NCI-H1092 (cell line): ENCODE data around the gene TSPO.
A peak's percentile ranks its signal among the peaks of the same experiment; 100 is the strongest.

Source experiments
- DNase-seq: peaks from one replicate; lab custom pipeline; 2025; lab: John Stamatoyannopoulos, UW

Gene TSPO

DNA sequence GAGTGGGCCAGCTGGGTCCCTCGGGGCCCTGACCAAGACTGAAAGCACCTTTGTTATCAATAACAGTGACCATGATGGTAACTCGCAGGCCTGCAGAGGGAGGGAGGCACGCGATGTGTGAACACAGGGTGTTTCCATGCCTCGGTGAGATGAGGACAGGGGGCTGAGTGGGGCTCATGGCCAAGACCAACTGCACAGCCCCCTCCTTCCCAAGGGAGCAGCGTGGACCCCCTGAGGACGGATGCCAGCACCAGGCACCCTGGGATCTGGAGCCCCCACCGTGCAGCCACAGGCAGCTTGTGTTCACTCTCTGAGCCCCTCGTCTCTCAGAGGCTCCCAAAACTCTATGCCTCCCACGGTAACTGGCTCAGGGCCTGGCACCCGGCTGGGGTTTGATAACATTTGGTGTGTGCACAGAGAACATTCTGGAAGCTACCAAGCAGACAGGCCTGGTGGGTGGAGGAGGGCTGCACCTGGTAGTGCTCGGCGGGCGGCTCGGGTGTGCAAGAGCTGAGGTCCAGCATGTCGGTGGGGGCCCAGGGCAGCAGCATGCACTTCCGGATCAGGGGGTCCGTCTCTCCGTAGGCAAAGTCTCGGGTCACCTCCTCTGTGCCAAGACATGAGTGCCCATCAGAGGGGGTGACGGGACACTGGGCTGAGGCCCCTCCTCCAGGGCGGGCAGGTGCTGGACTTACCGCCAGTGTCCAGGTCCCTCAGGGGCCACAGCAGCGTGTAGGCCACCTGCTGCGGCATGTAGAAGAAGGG lies 28.0 kb downstream of the TSPO start:
- no peak for DNase-seq

DNA sequence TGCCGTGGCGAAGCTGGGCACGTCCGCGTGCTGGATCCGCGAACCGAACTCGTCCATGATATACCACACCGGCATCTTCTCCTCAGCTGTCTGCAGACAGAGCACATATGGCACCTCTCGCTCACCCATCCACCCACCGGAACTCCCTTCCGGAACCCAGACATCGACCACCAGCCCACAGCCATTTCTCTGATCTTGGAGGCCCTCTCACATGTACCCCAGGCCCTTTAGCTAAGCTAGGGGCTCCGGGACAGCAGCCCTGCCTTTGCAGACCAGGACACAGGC lies 28.5 kb downstream of the TSPO start:
- DNase-seq, result no peak

DNA sequence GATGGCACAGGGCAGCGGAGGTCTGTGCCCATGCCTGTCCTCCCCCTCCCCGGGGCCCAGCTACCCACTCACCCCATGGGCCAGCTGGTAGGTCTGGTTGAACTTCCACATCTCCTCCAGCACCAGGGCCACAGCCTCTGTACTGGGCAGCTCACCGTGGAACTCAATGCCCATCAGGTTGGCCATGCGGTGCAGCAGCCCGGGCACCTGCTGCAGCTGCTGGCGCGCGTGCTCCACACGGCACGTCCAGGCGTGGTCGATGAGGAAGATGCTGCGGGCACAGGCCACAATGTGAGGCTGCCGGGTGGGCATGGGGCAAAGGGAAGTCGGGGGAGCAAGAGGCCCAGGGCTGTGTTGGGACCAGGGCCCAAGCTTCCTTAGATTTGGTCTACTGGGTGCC lies 29.3 kb downstream of the TSPO start:
- no peak for DNase-seq

DNA sequence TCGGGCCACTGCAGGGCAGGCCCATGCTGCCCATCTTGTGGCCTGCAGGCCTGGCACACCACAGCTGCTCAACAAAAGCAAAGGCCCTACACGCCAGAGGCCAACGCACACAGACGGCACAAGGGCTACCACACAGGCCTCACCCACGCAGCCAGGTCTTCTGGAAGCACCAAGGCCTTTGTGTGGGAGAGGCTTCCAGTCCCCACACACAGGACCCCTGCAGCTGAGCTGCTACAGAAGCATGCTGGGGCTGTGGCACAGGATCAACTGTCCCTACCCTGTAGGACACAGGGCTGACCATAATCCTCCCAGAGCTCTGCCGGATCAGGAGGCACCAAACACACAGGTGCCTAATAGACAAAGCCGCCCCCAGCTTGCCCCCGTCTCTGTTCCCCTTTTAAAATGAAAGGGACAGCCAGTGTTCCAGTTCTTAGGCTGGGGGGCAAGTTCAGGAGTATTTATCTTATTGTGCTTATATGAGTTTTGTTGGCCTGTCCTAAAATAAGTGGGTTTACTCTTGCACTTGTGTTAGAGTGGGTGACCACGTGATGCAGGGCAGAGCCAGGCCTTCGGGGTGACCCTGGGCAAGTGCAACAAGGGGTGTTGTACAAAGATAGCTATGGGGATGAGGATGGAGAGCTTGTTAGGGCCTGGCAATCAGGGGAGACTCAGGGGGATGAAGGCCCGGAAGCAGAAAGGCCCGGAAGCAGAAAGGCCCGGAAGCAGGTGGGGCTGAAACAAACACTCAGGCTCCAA lies 30.1 kb downstream of the TSPO start:
- DNase-seq, result no peak

DNA sequence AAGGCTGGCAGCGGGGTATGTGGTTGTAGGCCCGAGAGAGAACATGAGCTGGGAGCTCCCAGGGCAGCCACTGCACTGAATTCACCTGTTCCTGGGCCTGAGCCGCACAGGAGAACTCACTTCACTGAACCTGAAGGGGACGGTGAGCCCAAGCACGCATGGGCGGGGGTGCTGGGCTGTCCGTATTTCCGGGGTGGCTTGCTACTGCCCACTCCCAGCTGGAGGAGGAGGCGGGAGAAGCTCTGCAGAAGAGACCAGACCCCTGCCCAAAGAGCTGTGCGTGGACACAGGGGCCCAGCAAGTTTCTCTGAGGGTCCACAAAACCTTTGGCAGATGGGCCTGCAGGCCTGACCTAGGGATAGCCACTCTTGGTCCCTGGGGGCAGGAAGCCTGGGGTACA lies 30.8 kb downstream of the TSPO start:
- no peak for DNase-seq

DNA sequence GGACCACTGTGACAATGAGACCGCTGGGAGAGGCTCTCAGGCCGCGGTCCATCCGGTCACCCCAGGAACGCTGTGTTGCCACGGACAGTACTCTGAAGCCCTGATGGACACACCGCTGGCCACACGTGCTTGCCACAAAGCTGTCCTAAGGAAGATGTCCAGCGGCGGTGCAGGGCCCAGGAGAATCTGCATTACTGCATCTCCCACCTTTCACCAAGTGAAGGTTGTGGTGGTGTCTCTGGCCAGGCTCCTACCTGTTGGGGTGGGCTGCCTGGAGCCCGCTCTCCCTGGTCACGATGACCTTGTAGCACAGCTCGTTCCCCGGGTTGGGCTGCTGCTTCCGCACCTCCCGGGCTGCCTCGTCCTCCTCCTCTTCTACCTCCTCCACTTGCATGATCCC lies 31.4 kb downstream of the TSPO start:
- no peak for DNase-seq

DNA sequence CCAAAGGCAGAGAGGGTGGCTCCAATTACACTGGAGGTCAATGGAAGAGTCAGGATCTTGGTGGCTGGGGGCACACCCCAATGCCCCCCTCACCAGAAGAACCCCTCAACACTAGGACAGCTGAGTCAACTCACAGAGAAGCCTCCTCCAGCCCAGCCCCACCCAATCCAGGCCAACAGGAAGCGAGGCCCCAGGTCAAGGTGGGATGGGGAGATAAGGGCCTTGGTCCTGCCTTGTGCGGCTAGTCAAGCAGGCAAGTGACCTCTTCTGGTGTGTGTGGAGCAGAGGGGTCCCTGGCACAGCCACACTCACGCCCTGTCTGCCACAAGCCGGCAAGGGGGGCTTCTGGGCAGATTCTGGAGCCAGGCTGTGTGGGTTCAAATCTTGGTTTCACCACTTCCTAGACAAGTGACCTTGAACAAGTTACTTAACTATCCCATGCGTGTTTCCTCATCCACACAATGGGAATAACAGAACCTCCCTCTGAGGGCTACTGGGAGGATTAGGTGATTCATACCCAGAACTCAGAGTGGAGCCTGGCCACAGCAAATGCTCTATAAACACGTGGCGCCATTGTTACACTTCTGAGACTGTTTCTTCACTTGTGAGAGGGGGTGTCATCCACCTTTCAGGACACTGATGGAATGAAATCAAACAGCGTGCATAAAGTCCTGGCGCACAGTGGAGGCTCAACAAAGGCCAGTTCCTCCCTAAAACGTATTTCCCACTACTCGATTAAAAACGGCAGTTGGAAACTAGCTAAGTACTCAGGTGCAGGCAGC lies 32.3 kb downstream of the TSPO start:
- no peak for DNase-seq

DNA sequence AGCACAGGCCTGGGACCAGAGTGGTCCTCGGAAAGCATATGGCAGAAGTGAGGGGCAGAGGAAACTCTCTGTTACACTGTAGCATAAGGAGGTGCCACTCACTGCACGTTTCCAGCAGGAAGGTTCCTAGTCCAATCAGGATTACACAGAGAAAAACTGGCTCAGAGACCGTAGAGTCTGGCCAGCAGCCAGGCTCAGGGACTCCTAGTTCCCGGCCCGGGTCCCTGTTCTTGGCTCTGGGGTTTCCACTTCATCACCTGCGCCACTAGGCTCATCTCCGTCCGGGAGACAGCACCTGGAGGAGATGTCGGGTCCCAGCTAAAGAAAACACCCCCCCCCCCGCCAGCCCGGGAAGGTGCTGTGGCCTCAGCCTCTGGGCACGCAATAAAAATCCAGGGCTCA lies 34.5 kb downstream of the TSPO start:
- DNase-seq, result peak; percentile 5

DNA sequence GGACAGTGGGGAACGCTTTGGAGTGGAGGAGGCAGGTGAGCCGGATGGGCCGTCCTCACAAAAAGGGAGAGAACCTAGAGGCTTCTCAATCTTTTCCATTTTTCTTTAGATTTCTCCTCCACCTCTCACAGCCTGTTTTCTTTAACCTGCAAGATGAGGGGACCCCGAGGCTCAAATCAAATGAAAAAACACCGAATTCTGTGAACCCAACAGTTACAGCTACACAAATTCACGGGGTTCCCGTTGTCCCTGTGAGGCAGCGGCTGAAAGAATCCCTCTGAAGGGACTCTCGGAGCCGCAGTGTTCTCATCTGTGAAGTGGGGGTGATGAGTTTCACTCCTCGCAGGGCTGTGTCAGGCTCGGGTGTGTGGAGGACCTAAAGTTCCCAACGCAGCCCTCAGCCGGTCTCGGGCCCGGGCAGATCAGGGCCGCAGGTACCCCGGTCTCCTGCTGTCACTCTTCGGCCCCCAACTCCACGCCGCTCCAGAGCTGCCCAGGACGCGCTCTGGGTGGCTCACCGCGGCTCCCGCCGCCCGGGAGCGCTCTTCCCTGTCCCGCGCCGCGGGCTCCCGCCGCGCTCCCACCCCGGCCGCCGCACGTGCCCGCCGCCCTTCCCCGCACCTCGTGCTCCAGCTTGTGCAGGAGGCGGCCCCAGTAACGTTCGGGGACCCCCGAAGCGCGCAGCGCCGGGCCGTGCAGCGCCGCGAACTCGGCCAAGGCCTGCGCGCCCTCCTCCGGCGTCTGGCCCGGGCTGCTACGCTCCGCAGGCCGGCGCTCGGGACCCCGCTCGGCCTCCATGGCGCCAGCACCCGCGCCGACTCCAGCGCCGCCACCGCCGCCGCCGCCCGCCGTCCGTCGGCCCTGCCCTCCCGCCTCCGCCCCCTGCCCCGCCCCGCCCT lies 35.2 kb downstream of the TSPO start, which contains the start of gene TTLL12:
TSS of gene TTLL12 (minus strand) at position 863 of the 899 bp plus-strand sequence. CDS start at position 798, 65 bp downstream.
- no peak for DNase-seq

DNA sequence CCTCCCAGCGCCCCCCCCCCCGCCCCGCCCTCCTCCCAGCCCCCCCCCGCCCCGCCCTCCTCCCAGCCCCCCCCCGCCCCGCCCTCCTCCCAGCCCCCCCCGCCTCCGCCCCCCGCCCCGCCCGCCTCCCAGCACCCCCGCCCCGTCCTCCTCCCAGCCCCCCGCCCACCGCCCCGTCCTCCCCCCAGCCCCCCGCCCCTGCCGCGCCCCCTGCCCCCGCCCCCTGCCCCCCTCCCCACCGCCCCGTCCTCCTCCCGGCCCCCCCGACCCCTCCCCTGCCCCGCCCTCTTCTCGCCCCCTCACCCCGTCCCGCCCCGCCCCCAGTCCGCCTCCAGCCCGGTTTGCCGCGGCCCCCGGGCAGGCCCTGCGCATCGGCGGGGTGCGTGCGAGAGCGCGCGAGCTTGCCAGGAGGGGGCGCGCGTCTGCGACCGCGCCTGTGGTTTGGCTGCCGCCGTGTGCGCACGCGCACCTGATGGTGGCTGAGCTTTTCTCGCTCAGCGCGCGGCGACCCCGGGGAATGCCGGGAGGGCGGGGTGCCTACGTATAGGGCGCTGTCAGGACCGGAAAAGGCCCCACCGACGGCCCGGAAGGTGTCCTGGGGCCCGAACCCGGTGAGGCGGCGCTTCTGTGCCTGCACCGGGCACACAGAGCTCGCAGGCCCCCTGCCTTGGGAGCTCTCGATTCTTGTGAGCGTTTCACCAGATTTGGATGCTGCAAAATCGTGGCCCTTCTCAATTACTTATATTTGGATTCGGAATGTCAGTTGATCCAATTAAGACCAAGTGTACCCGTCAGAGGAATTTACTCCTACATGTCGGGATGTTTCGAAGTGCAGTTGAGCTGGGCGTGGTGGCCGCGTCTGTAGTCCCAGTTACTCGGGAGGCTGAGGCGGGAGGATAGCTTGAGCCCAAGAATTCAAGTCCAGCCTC lies 36.1 kb downstream of the TSPO start:
- peak; percentile 52 for DNase-seq

DNA sequence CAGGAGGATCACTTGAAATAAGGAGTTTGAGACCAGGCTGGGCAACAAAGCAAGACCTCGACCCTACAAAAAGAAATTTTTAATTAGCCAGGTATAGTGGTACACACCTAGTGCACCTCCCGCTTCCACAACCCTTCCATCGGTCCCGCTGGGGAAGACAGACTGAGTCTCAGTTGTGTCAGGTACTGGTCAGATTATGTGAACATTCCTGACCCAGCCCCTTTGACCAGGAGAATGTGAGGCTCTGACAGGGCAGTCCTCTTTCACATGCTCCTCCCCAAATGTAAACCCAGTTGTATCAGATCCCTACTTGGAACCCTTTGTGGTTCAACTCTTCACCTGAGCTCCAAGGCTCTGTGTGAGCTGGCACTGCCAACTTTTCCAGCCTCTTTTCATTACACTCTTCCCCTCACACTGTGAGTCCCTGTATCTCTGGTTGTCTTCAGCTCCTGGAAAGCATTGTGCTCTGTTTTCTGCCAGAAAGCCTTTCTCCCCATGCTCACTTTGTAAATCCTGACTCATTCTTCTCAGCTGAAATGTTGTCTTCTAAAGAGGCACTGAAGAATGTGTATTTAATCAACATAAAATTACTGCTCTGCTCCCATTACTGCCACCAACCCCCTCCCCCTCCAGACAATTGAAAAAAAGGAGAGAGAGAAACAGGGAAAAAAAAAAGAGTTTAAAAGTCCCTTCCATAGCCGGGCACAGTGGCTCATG lies 37.6 kb downstream of the TSPO start:
- no peak for DNase-seq

DNA sequence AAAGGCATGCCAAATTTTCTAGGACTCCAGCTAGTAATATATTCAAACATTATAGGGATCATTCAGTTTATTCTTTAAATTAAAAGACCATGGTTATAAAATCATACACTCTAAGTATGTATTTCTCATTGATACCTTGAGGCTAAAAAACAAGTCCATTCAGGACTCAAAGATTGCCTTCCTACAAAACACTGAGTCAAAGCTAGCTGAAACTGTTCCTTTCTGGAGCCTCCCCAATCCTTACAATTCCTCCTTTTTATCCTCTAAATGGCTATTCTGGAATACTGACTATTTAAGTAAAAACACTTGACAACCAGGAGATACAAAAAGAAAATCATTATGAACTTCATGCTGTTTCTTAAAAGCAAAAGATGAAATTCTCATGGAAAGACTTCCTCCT lies 40.5 kb downstream of the TSPO start:
- DNase-seq, result no peak

DNA sequence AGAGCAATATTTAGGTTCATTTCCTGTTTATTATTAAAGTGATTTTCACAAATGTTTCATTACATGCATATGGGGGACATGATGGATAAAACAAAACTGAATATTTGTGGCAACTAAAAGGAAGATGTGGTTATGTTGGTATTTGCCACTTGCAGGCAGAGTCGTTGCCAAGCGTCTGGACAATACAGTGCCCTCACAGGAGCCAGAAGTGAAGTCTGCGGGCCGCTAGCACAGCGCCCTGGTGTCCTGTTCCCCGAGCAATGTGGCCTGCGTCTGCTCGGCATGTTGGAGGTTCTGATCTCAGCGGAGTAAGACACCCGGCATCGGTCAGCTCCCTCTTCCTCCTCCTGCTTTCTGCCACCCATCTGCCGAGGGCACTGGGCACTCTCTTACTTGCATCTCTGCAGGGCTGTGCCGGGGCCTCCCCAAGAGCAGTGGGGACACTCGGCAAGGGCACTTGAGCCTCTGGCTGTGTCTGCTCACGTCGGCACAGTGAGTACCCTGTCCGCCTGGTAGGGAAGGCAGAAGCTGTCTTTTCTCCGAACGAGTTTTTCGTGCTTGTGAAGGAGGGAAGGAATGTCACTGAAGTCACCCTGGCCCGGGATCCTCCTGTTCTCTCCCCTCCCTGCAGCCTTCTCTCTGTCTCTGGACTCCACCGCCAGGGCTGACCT lies 46.0 kb downstream of the TSPO start:
- no peak for DNase-seq

DNA sequence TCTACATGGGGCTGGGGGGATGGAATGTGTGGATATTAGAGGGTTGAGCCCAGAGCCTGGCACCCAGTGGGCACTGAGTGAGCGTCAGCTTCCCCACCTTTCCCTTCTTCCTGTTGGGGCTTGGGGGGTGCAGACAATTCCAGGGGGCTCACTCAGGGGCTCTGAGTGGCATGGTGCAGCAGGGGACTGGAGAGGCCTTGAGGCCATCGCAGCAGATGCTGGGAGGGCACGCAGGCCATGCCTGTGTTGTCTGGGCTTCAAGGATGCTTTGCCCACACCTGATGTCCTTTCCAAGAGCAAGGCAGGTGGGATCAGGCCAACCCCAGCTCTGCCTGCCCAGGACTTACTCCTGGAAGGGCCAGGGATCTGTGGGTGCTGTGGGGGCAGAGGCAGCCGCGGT lies 46.8 kb downstream of the TSPO start:
- DNase-seq, result no peak

DNA sequence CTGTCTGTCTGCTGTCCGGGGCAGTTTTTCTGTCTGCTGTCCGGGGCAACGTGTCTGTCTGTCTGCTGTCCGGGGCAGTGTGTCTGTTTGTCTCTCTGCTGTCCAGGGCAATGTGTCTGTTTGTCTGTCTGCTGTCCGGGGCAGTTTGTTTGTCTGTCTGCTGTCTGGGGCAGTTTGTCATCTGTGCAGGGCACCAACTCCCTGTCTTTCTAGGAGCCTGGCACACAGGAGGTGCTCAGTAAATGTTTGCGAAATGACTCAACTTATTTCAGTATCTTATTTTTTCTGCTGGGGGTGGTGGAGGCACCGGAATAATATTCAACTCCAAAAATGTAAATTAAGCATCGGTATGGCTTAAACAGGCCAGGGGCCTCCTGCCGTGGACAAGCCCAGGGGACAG lies 47.6 kb downstream of the TSPO start:
- DNase-seq, result no peak

DNA sequence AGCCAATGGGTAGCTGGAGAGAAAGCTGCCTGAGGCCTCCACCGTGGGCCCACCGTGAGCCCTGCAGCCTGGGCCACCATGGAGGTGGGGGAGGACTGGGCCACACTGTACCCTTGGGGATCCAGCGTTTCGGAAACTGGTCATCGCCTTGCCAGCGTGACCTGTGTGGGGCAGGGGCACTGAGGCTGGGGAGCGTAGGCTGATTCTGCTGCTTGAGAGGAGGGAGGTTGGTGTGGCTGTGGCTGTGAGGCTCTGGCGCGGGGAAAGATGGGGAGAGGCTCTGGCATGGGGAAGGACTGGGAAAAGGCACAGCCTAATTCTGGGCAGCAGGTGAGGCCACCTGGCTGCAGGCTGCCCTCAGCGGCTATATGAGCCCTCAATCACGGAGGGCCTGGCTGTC lies 48.2 kb downstream of the TSPO start:
- no peak for DNase-seq

DNA sequence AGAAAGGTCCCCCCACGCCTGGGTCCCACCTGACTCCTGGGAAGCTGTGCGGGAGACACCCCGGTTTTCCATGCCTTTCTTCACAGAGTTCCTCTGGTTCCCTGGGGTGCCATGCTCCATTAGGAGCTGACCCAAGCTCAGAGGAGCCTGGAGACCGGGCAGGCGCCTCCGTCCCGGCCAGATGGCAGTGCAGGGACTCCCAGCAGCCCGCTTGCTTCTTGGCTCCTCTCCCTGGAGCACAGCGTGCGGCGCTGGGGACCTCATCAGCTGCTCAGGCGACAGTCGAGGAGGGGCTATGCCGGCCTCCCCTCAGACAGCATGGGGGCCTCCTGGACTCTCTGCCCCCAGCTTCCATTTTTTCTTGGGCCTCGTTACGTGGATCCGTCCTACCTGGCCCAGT lies 48.7 kb downstream of the TSPO start:
- no peak for DNase-seq

DNA sequence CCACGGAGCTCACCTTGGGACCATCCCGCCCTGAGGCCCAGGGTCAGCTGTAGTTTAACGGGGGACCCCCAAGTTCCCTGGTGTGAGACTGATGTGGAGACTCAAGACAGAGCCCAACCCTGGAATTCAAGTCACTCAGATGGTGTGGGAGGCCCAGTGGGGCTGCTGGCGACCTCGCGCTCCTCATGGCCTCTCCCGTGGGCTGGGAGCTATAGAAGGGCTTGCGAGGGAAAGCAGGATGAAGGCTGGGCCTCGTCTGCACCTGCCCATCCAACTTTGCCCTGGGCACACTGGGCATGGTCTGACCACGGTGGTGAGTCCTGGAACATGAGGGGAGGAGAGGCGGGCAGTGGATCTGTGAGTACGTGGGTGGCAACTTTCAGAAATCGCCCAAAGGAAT lies 49.2 kb downstream of the TSPO start:
- no peak for DNase-seq

DNA sequence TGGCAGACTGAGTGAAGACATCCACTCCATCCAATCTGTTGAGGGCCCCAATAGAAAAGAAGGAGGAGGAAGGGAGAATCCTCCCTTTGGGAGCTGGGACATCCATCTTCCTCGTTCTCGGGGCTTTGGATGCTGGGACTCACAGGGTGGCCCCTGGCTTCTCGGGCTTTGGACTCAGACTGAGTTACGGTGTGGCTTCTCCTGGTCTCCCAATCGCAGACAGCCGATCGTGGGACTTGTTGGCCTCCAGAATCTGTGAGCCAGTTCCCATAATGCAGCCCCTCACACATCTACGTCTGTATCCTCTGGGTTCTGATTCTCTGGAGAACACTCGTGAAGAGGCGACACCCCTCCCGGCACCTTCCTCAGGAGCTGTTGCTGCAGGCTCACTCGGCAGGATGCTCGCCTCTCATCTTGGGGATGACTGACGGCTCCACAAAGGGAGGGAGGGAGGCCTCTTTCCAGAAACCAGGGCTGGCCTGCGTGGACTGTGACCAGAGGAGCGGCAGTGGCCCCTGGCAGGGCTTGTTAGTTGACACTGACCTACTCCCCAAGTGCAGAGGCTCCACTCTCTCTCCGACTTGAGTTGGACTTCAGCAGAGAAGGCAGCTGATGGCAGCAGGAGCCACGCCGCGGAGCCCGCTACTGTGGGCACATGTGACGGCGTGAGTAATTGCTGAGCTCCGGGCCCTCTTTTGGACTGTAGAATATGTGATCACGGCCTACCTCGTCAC lies 50.3 kb downstream of the TSPO start:
- DNase-seq, result no peak
